Activated CD8-positive, alpha-beta memory T cell treated with anti-CD3 and anti-CD28 coated beads, Interleukin-2, amount 50 U/mL, for 1 hour (primary cell): ENCODE measurements around the gene WDR5.

Source experiments
- DNase-seq: peaks from one replicate; pipeline ENCODE4 v3.0.0-alpha.2; 2020; ENCODE audit errors: extremely low read depth

The WDR5 gene

DNA sequence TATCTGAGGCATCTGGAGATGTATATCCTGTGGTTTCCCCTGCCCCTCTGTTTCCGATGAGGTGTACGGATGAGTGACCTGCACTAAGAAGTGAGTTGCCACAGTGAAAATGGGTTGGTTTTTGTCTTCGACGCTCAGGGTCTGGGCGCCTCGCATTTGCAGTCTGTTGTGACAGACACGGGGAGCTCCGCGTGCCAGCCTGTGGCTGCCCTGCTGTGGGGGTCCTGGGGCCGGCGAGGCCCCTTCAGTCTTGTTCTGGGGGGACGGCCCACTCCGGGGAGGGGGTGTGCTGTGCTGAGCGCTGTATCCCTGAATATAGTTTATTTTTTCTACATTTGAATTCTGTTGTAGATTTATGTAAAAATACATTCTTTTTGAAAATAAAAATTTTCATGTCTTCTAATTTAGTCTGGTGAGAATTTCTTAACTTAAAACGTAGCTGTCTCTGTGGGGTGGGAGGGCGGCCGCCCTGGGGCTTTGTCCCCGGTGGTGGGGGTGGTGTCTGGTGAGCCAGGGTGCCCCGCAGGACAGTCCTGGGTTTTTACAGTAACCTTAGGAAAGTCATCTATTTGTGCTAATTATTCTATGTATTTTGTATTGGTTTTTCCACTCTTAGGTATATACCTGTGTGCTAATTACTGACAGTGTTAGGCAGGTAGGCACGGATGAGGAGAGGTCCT is 23.8 kb downstream of the WDR5 start:
- no peak for DNase-seq

- DNase-seq = no peak
Observed at GRCh38 chr9:134161647-134162046, 25.8 kb downstream of the WDR5 start.

GRCh38 chr9:134162212-134162775 is 26.4 kb downstream of the WDR5 start:
- DNase-seq = no peak

DNA sequence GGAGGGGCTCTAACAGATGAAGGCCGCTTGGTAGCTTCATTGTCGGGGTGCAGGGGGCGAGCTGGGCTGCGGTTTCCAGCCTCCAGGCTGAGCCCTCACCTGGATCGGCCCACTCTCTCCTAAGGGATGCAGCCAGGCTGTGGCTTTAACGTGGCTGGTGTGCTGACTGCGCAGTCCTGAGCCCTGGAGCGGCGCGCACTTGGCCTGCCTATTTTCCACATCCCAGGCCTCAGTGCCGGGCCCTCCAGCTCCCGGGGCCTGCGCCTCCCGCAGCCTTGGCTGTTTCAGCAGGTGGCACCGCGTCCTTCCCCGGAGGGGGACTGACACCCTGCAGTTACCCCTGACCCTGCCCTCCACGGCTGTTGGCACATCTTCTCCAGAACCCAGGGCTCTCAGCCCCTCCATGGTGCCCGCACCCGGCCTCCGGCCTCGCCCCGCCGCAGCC is 27.1 kb downstream of the WDR5 start:
- DNase-seq = no peak

DNA sequence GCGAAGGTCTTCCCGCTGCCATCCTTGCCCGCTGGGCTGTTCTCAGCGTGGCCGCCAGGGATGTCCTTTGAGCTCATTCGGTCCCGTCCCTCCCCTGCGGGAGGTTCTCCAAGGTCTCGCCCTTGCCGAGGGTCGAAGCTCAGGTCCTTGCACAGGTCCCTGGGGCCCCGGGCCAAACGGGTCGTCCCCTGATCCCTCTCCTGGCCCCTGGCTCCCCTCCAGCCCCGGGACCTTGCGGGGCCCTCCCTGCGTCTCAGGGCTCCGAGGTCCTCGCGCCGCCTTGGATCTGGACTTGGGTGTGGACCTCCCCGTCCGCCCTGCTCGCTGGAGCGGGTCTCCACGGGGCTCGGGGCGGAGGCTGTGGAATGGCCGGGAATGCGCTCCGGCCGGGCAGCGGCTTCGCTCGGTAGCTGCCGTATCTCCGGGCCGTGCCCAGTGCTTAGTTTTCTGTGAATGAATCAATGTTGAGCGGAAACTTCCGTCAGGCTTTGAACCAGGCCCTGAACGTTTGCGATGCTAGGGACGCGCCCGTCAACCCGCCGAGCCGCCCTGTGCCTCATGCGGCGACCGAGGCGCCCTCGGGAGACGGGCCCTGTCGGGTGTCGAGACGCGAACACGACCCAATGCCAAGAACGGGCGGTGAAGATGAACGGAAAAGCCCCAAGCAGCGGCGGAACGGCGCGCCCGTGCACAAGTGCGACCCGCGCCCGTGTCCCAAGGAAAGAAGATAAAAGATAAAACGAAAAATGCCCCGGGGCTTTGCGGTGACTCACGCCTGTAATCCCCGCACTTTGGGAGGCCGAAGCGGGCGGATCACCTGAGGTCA is 27.7 kb downstream of the WDR5 start:
- DNase-seq = peak; percentile 36

DNA sequence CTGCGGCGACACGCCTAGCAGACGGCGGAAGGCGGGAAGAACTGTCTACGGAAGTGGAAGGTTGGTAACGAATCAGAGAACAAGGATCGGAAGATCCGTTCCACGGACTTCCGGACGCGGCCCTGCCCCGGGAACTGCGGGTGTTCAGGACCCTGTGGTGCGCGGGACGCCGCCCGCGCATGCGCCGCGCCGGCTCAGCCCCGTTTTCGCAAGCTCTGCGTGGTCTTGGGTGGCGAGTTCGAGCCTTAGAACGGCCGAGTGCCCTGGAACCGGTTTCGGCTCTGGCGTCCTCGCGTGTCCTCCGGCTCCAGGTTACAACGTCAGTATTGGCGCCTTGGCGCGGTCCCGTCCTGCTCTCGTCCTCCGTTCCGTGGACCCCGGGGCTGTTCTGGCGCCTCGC is 29.0 kb downstream of the WDR5 start:
- no peak for DNase-seq

- no peak for DNase-seq
Observed at GRCh38 chr9:134165357-134166315, 29.8 kb downstream of the WDR5 start.

GRCh38 chr9:134166374-134166773 is 30.5 kb downstream of the WDR5 start:
- DNase-seq = no peak

DNA sequence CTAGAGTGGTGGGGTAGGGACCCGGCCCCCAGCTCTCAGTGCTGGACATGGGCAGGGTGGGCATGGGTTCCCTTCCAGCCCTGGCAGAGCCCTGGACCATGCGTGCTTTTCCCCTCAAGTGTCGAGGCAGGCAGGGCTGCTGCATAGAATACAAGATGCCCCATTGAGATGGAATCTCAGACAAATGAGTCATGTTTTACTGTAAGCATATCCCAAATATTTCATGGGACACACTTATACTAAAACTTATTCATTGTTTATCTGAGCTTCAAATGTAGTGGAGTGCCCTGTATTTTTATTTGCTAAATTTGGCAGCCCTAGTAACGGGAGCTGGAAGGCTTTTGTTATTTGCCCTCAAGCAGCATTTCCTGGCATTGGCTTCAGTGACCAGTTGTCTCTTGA is 31.6 kb downstream of the WDR5 start:
- no peak for DNase-seq

DNA sequence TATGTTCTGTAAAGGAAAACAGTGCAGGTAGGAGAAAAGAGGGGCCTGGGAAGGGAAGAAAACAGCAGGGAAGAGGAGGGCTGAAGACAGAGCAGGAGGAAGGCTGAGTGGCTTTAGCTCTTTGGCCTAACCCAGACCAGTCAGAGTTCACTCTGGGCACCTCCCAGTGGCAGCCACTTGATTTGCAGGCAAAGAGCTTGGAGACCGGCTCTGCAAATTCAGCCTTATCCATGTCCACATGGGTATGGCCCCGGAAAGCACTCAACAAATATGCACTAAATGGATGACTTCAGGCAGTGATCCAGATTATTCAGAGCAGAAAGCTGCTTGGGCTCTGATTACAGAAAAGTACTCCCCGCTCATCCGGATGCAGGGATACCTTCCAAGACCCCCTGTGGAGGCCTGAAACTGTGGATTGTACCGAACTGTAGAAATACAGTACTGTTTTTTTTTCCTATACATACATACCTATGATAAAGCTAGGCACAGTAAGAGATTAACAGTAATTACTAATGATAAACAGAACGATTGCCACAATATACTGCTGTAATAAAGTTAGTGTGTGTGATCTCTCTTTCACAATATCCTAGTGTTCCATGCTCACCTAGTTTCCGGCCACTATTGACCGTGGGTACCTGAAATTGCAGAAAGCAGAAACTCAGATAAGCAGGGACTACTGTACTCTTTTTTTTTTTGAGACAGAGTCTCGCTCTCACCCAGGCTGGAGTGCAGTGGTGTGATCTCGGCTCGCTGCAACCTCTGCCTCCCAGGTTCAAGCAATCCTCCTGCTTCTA is 33.1 kb downstream of the WDR5 start:
- no peak for DNase-seq

GRCh38 chr9:134169724-134170401 is 34.0 kb downstream of the WDR5 start:
- no peak for DNase-seq

DNA sequence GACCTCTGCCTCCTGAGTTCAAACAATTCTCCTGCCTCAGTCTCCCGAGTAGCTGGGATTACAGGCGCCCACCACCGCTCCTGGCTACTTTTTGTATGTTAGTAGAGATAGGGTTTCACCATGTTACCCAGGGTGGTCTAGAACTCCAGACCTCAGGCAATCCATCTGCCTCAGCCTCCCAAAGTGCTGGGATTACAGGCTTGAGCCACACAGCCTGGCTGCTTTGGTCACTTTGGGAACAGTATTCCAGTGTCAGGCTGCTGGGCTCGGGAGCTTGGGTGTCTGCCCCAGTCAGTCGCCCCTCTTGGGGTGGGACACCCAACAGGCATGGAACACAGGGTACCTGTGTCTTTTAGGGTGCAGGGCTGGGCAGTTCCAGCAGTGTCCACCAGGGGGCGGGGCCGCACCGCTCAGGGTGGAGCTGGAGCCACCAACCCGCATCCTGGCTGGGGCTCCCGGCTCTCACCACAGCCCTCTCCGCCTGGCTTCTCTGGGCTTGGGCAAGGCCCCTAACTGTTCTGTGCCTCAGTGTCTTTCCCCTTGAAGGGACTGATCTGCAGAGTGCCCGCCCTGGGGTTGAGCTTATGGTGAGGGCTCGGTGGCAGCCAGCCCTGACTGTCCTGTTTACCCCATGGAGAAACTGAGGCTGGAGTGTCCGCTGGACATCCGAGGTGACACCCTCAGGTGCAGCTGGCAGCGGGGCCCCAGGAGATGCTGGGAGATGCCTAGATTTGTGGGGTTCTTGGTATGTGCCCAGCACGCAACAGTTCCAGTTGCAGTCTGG is 34.8 kb downstream of the WDR5 start:
- no peak for DNase-seq

- DNase-seq = no peak
Observed at GRCh38 chr9:134171316-134172197, 35.7 kb downstream of the WDR5 start.

DNA sequence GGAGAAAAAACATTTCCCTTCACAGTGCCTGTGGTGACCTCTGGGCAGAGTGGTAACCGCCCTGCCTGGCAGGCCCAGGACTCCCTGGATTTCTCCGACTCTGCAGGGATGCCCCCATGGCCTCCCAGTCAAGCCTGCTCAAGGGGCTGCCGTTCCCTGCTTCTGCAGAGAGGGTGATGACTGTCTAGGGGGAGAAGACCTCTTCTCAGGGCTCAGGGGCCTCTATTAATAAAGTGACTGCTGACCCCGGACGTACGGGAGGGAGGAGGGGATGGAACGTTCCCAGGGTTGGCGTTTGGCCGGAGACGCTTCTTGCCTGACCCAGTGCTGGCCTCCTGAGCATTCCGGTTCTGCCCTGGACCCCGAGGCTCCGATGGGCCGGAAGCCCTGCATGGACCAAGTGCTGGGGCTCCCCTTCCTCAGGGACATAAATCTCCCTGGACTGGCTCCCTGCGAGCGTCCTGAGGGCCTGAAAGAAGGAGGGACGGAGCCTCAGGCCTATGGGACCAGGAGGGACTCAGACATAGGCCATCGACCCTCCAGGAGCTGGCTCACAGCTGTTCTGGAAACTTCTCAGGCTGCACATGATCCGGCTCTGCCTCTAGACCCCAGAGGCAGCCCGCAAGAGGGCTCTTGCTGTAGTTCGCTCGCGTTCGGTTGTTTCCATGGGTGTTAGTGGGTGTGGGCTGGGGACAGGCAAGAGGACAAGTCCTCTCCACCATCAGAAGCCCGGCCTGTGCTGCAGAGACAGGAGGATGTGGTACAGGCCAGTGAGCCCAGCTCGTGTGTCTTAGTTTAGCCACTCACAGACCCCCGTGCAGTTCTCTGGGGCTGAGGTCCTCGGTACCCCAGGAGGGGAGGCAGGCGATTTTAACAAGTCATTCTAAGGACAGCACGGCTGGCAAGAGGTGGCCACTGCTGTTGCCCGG is 36.6 kb downstream of the WDR5 start:
- no peak for DNase-seq

DNA sequence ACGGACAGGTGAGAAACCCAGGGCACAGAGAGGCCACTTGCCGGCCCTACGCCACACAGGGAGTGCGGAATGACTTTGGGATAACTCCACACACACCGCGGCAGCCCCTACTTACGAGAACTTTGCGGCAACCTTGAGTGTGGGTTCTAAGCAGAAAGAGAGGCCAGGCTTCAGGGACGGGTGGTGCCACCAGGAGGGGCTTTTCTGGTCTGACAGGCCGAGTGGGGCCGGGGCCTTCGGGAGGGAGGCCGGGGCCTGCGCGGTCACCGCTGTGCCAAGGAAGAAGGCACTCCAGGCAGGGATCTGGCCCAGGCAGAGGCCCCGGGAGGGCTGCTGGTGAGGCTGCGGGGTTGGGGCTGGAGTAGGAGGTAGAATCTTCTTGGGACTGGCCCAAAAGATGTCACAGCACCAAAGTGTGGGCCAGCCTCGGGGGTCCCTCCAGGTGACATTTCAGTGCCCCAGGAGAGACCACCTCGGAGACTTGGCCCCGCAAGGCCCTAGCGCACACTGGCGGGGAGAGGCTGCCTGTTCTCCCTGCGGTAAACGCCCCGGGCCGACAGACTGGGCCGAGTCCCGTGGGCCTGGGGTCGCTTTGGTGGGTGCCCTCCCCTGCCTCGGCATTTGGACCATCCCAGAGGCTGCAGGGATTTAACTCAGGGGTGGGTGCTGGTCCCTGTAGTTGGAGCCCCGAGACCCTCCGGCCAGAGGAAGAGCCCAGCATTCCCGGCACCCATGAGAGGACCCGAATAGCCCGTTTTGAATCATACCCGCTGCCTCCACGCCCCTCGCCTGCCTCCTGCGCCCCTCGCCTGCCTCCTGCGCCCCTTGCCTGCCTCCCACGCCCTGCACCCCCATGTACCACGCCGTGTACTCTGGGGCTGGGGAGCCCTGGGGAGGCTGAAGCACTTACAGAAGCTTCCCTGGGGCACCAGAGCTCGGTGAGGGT is 37.5 kb downstream of the WDR5 start:
- DNase-seq = no peak

- DNase-seq = no peak
Observed at GRCh38 chr9:134174073-134174449, 38.2 kb downstream of the WDR5 start.
